ENCODE results near the gene FGD4.

DNA sequence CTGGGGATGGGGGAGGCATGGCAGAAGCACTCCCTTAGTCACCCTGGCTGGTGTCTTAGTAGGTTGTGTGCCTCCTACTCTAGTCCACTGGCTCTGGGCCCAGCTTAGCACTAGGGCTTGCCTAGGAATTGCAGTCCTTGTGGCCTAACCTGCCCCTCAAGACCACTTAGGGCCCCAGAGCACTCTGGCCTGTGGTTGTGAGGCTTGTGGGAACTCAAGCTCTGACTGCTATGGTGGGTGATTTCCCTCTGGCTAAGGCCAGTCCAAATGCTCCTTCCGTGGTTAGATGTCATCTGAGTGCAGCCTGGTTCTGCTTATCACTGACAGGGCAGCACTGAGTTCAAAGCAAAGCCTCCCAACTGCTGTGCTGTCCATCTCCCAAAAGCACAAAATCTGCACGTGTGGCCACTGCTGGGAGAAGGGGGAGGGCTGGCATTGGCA is 20.2 kb downstream of the FGD4 start:
- TF ChIP-seq, protein P1, sequence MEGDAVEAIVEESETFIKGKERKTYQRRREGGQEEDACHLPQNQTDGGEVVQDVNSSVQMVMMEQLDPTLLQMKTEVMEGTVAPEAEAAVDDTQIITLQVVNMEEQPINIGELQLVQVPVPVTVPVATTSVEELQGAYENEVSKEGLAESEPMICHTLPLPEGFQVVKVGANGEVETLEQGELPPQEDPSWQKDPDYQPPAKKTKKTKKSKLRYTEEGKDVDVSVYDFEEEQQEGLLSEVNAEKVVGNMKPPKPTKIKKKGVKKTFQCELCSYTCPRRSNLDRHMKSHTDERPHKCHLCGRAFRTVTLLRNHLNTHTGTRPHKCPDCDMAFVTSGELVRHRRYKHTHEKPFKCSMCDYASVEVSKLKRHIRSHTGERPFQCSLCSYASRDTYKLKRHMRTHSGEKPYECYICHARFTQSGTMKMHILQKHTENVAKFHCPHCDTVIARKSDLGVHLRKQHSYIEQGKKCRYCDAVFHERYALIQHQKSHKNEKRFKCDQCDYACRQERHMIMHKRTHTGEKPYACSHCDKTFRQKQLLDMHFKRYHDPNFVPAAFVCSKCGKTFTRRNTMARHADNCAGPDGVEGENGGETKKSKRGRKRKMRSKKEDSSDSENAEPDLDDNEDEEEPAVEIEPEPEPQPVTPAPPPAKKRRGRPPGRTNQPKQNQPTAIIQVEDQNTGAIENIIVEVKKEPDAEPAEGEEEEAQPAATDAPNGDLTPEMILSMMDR (conservative IDR thresholded peaks at IDR 0.05; ENCODE audit: low read depth, low read length), result no peak
- TF ChIP-seq FOS (IDR thresholded peaks at IDR 0.05; ENCODE audit: low read depth, low read length) (no peak), CHD1 (IDR thresholded peaks at IDR 0.05; ENCODE audit: low read depth, low read length) (no peak), MXI1 (IDR thresholded peaks at IDR 0.05; ENCODE audit: borderline replicate concordance, low read depth, low read length) (no peak), POLR2A (IDR thresholded peaks at IDR 0.05; ENCODE audit: low read depth, low read length) (no peak), RFX5 (IDR thresholded peaks at IDR 0.05; ENCODE audit: low read depth, low read length) (no peak), MAFK (IDR thresholded peaks at IDR 0.05; ENCODE audit: low read depth, low read length) (no peak)
- TF ChIP-seq, protein P2, sequence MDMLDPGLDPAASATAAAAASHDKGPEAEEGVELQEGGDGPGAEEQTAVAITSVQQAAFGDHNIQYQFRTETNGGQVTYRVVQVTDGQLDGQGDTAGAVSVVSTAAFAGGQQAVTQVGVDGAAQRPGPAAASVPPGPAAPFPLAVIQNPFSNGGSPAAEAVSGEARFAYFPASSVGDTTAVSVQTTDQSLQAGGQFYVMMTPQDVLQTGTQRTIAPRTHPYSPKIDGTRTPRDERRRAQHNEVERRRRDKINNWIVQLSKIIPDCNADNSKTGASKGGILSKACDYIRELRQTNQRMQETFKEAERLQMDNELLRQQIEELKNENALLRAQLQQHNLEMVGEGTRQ (IDR thresholded peaks at IDR 0.05; ENCODE audit: low read depth, low read length), result no peak

Measured in IMR-90 (cell line).